C4-2B (cell line): ENCODE results near the gene ENGASE.

Source experiments
- CTCF ChIP-seq: fragments of 450-650 bp; conservative IDR thresholded peaks from 2 replicates; pipeline ENCODE4 v1.5.1; 2017; ENCODE audit warnings: mild to moderate bottlenecking
- ZFX ChIP-seq: fragments of 450-650 bp; IDR thresholded peaks from 2 replicates; pipeline ENCODE4 v1.6.1; 2017

- TF ChIP-seq CTCF (no peak), ZFX (no peak)
Observed at GRCh38 chr17:79113699-79114457, 39.3 kb downstream of the ENGASE start.
